Adipocyte (in vitro differentiated cells): ENCODE results near the gene KCNQ1.

Experiments
- DNase-seq: peaks from one replicate; pipeline ENCODE4 v3.0.0-alpha.2; 2015; ENCODE audit warnings: low read depth
- H3K27me3 ChIP-seq: replicated peaks from 2 replicates; pipeline ENCODE4 v1.7.0; 2013; ENCODE audit warnings: mild to moderate bottlenecking, low read length, moderate library complexity; ENCODE audit not compliant: control insufficient read depth, insufficient read depth
- H3K36me3 ChIP-seq: 2 replicates; pipeline ENCODE4 v1.7.0; 2013; ENCODE audit warnings: low read length, mild to moderate bottlenecking, moderate library complexity; ENCODE audit not compliant: control insufficient read depth, insufficient read depth, severe bottlenecking
- H3K4me1 ChIP-seq: 2 replicates; pipeline ENCODE4 v1.7.0; 2013; ENCODE audit warnings: mild to moderate bottlenecking, low read length, moderate library complexity; ENCODE audit not compliant: control insufficient read depth, insufficient read depth
- H3K4me3 ChIP-seq: 2 replicates; pipeline ENCODE4 v1.7.0; 2013; ENCODE audit warnings: mild to moderate bottlenecking, low read length, moderate library complexity
- H3K9ac ChIP-seq: 2 replicates; pipeline ENCODE4 v1.7.0; 2013; ENCODE audit warnings: mild to moderate bottlenecking, low read length, moderate library complexity
- H3K9me3 ChIP-seq: 2 replicates; pipeline ENCODE4 v1.7.0; 2013; ENCODE audit warnings: mild to moderate bottlenecking, low read length, moderate library complexity; ENCODE audit not compliant: control insufficient read depth

KCNQ1 gene

DNA sequence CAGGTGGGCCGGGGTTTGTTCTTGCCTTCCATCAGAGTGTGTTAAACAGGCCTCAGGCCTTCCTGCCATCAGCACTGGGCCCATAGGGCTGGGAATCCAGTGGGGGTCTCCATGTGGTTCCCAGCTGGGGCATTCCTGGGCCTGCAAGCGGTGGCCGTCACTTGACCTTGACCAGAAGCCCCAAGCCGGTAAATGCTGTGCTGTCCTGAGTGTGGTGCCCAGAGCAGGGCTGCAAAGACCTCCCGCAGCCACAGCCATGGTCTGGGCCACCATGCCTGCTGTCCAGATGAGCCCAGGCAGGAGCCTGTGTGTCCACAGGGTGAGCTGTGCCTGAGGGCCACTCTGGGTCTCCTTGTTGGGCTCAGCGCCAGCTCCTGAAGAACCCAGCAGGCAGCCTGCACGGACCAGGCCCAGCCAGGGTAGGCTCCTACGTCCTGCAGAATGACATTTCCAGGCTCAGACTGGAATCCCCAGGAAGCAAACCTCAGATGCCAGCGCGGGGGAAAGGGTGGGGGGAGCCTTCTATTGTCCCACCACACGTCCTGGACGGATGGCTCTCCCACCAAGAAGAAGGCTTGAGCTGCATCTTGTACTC lies 137.6 kb downstream of the KCNQ1 start:
- no peak overlapping the region for H3K4me3 ChIP-seq
- no peaks in the 10 kb centered on the region for H3K9me3 ChIP-seq
- H3K4me1 ChIP-seq = no peaks in the 10 kb centered on the region
- no peak overlapping the region for H3K9ac ChIP-seq
- H3K27me3 ChIP-seq = peaks cover 15% of the 10 kb centered on the region
- DNase-seq = no peak
- no peaks in the 10 kb centered on the region for H3K36me3 ChIP-seq

DNA sequence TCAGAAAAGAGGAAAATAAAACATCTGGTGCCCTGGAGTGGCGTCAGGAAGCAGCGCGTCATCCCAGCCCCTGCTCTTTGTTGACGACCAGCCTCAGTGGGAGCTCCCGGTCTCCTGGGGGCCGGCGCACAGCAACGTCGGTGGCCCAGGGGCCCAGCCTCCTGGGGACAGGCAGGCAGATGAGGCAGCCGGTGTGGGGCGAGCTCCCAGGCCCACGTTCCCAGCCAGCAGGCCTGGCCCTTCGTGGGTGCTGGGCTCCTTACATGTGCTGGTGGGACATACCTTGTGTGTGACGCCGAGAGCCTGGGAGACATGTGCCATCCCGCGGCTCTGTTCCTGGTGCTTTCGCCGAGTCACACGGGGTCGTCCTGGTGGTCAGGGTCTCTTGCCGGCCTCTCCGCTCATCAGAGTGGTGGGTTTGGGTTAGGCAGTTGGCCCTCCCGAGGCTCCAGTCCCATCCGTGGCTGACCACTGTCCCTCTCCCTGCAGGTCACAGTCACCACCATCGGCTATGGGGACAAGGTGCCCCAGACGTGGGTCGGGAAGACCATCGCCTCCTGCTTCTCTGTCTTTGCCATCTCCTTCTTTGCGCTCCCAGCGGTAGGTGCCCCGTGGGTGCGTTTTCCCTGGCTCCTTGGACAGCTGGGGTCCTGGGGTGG lies 138.3 kb downstream of the KCNQ1 start:
- H3K9me3 ChIP-seq = no peaks in the 10 kb centered on the region
- no peaks in the 10 kb centered on the region for H3K36me3 ChIP-seq
- no peak overlapping the region for H3K4me3 ChIP-seq
- DNase-seq = no peak
- H3K27me3 ChIP-seq = peaks cover 19% of the 10 kb centered on the region
- H3K9ac ChIP-seq = no peak overlapping the region
- no peaks in the 10 kb centered on the region for H3K4me1 ChIP-seq

DNA sequence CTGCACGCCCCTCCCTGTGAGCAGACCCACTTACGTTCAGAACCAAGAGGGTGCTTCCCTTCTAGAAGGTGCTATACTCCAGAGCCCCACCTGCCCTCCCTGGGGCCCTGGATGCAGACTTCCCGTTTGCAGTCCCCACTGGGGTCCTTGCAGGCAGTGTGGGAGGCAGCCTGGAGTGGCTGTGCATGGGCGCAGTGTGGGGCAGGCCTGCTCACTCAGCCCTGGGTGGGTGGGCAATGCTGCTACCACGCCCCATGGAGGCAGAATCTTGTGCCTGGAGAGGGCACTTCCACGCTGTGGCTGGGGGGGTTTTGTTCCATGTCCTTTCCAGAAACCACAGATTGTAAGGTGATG lies 138.8 kb downstream of the KCNQ1 start:
- Histone ChIP-seq H3K9me3 (no peaks in the 10 kb centered on the region), H3K36me3 (no peaks in the 10 kb centered on the region), H3K4me3 (no peak overlapping the region), H3K27me3 (peaks cover 19% of the 10 kb centered on the region), H3K9ac (no peak overlapping the region), H3K4me1 (no peaks in the 10 kb centered on the region)
- DNase-seq = no peak

DNA sequence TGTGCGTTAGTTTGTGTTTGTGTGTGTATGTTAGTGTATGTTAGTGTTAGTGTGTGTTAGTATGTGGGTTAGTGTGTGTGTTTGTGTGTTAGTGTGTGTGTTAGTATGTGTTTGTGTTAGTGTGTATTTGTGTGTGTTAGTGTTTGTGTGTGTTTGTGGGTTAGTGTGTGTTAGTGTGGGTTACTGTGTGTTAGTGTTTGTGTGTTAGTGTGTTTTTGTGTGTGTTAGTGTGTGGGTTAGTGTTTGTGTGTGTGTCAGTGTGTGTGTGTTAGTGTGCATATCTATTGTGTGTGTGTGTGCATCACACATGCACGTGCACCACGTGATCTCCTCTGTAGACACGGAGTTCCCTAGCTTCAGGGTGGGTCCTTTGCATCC lies 139.6 kb downstream of the KCNQ1 start:
- Histone ChIP-seq H3K9ac (no peak overlapping the region), H3K9me3 (no peaks in the 10 kb centered on the region), H3K36me3 (no peaks in the 10 kb centered on the region), H3K27me3 (peaks cover 22% of the 10 kb centered on the region), H3K4me3 (no peak overlapping the region), H3K4me1 (no peaks in the 10 kb centered on the region)
- no peak for DNase-seq

DNA sequence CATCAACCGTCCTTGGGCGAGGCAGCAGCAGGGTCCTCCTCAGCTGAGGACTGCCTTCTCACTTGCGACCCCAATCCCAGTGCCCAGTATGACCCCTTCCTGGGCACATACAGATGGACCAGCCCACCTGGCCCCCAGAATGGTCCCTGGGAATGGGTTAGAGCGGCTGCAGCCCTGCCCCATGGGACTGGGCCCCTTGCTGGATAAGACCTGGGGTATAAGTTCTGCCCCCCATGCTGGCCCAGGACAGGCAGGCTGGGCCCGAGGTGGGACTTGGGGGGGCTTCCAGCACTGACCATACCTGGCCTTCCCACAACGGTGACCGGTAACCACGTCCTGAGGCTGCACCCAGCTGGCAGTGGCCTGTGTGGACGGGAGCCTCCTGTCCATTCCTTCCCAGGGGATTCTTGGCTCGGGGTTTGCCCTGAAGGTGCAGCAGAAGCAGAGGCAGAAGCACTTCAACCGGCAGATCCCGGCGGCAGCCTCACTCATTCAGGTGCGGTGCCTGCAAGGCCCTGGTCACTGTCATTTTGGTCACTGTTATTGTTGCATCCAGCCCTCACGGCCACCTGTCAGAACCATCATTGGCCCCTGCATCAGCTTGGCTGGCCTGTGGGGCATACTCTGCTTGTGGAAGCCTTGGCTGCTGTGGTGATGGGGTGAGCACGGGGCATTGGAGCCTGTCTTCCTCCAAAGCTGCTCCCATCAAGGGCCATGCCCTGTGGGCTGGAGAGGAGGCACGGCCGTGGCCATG lies 140.2 kb downstream of the KCNQ1 start:
- no peaks in the 10 kb centered on the region for H3K4me1 ChIP-seq
- no peaks in the 10 kb centered on the region for H3K9me3 ChIP-seq
- H3K9ac ChIP-seq = no peak overlapping the region
- H3K36me3 ChIP-seq = no peaks in the 10 kb centered on the region
- DNase-seq = no peak
- H3K4me3 ChIP-seq = no peak overlapping the region
- H3K27me3 ChIP-seq = peaks cover 26% of the 10 kb centered on the region

DNA sequence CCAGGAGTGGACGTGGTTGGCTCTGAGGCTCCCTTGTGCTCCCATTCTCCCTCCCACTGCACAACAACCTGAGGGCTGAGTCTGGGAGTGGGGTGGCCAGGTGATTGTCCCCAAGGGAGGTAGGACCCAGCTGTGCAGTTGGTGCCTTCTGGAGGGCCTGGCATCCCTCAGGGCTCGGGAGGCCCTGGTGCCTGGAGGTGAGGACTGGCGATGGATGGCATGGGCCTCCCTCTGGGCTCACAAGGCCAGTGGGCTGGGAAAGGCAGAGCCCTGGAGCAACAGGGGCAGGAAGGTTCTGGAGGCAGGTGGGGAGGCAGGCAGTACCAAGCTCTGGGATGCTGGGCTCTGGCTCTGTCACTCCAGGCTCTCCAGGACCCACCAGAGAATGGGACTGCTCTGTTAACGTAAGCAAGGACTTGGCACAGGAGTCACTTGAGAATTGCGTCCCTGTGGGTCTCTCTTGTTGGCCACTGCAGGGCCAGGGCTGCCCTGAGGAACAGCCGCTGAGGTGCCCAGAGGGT lies 140.8 kb downstream of the KCNQ1 start:
- no peaks in the 10 kb centered on the region for H3K36me3 ChIP-seq
- no peak overlapping the region for H3K9ac ChIP-seq
- no peak for DNase-seq
- no peaks in the 10 kb centered on the region for H3K9me3 ChIP-seq
- H3K27me3 ChIP-seq = peaks cover 29% of the 10 kb centered on the region
- no peaks in the 10 kb centered on the region for H3K4me1 ChIP-seq
- no peak overlapping the region for H3K4me3 ChIP-seq

DNA sequence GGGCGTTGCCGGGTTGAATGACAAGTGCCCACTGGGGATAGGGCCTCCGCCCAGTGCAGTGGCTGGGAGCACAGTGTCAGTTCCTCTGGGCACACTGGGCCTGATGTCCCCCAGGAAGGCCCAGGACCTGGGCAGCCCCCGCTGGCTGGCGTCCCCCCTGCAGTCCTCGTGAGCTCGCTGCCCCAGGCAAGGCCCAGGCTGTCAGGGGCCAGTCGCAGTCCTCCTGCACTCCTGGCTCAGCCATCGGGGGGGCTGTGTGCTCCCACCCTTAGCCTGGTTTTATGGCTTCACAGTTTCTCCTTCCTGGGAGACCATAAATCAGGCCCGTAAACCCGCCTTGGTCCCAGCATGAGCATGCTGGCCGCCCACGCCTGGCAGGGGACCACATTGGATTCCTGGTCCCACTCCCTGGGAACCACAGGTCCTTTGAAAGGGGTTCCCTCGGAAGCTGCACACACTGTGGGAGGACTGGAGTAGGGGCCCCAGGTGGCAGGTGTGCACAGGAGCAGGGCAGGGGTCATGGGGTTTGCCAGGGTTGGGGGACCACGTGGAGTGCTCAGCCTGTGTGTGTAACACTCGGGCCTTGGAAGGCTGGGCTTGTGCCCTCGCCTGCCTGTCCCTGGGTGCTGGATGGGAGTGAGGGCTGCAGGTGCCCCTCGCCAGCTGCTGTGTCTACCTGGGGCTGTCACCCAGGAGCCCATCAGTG lies 141.4 kb downstream of the KCNQ1 start:
- Histone ChIP-seq H3K9ac (no peak overlapping the region), H3K9me3 (no peaks in the 10 kb centered on the region), H3K36me3 (no peaks in the 10 kb centered on the region), H3K27me3 (peaks cover 30% of the 10 kb centered on the region), H3K4me1 (no peaks in the 10 kb centered on the region), H3K4me3 (no peak overlapping the region)
- no peak for DNase-seq

DNA sequence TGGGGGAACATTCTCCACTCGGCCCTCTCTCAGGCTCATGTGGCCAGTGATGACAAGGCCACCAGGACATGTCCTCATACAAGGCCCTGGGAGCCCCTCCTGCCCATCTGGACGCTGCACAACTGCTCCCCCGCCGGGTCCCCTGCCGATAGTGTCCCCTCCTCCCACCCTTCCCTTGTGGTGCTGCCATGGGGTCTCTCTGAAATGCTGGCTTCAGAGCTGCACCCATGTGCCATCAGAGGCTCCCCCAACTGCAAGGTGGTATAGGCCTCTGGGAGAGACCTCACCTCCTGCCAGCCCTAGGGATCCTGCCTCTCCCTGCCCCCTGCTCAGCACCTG lies 142.0 kb downstream of the KCNQ1 start:
- Histone ChIP-seq H3K36me3 (no peaks in the 10 kb centered on the region), H3K27me3 (peaks cover 30% of the 10 kb centered on the region), H3K9ac (no peak overlapping the region), H3K9me3 (no peaks in the 10 kb centered on the region), H3K4me1 (no peaks in the 10 kb centered on the region), H3K4me3 (no peak overlapping the region)
- no peak for DNase-seq

DNA sequence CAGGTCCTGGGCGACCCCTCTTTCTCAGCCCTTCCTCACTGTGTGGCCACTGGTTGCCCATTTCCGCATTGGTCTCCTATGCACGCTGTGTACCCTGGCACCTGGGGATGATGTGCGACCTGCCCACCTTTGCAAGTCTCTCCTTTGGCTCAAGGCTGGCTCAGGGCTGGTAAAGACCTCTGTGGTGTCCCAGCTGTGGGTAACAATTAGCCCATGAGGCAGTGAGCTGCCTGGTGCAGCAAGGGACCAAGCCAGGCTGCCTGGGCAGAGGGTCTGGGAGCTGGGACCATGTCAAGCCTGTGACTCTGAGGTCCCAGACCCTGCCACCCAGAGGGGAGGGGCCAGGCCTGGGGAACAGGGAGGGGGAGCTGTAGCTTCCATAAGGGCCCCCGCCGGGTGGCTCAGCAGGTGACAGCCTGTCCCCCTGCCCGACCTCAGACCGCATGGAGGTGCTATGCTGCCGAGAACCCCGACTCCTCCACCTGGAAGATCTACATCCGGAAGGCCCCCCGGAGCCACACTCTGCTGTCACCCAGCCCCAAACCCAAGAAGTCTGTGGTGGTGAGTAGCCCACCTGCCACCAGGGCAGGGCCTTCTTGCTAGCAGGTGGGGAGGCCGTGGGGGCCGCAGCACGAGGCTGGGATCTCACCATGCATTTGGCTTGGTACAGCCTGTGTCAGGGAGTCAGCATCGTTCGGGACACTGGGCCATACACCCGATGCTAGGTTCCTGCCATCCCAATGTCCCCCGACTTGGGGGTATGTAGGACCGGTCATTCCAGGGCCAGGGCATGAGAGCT lies 142.5 kb downstream of the KCNQ1 start:
- no peaks in the 10 kb centered on the region for H3K4me1 ChIP-seq
- no peak overlapping the region for H3K4me3 ChIP-seq
- H3K36me3 ChIP-seq = no peaks in the 10 kb centered on the region
- no peaks in the 10 kb centered on the region for H3K9me3 ChIP-seq
- DNase-seq = no peak
- no peak overlapping the region for H3K9ac ChIP-seq
- peaks cover 30% of the 10 kb centered on the region for H3K27me3 ChIP-seq

DNA sequence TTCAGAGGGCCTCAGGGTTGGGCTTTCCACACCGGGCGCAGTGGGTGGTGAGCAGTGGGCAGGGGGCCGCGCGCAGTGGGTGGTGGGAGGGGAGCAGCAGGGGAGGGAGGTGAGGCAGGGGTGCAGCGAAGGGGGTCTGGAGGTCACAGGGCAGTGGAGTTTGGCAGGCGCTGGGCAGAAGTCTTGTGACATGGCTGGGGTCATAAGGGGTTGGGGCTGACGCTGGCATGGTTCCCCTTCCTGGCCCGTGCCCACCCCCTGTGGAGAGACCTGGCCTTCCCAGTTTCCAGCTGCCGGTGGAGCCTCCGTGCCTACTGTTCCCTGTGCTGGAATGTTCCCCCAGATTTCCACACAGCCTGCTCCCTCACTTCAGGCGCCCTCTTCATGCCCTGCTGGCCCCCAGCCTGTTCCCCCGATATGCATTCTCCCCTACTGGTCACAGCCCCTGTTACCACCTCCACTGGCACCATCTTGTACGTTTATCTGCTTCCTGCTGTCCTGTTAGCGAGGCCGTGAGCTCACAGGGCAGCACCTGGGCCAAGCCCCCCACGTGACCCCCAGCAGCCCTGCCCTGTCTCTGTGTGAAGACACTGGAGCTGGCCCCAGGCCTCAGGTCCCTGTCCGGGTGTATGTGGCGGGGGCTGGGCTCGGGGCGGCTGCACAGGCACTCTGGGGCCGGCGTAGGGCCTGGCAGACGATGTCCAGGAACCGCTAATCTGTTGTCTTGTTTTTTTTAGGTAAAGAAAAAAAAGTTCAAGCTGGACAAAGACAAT lies 143.4 kb downstream of the KCNQ1 start:
- no peaks in the 10 kb centered on the region for H3K36me3 ChIP-seq
- H3K9me3 ChIP-seq = peaks cover 2% of the 10 kb centered on the region
- DNase-seq = no peak
- no peak overlapping the region for H3K4me3 ChIP-seq
- no peaks in the 10 kb centered on the region for H3K4me1 ChIP-seq
- H3K9ac ChIP-seq = no peak overlapping the region
- H3K27me3 ChIP-seq = peaks cover 30% of the 10 kb centered on the region
